Calu3 (cell line): ENCODE results near the gene CRIP2. TPM values are rescaled to one million over a fixed set of nuclear protein-coding genes. Genes with fewer than 3 reads are reported as not detected.

Experiments
- BruUV-seq: library from RNA; stranded (reverse); fragments of 400-500 nt; replicated peaks from 2 replicates; lab custom pipeline; 2021; lab: Mats Ljungman, UMichigan
- CTCF ChIA-PET: fragments of 300-600 bp; sonication (Branson Sonifier 250); formaldehyde crosslinking; loops from one replicate; lab custom pipeline; 2022; ENCODE audit warnings: antibody characterized with exemption; lab: Charles Lee
- DNase-seq: peaks from one replicate; pipeline ENCODE4 v3.0.0; 2022
- H3K27ac Mint-ChIP-seq: one replicate; pipeline ENCODE4 v1.8.0; 2022; ENCODE audit warnings: mixed read lengths; ENCODE audit not compliant: unreplicated experiment
- H3K27me3 Mint-ChIP-seq: one replicate; pipeline ENCODE4 v1.8.0; 2022; ENCODE audit warnings: mixed read lengths; ENCODE audit not compliant: unreplicated experiment
- H3K36me3 Mint-ChIP-seq: one replicate; pipeline ENCODE4 v1.8.0; 2022; ENCODE audit warnings: mild to moderate bottlenecking, moderate library complexity, mixed read lengths; ENCODE audit not compliant: insufficient read depth, unreplicated experiment
- H3K4me1 Mint-ChIP-seq: one replicate; pipeline ENCODE4 v1.8.0; 2022; ENCODE audit warnings: mild to moderate bottlenecking, low read depth, mixed read lengths; ENCODE audit not compliant: unreplicated experiment
- H3K4me3 Mint-ChIP-seq: one replicate; pipeline ENCODE4 v1.8.0; 2022; ENCODE audit warnings: mild to moderate bottlenecking, low read depth, moderate library complexity, mixed read lengths; ENCODE audit not compliant: unreplicated experiment
- H3K9me3 Mint-ChIP-seq: one replicate; pipeline ENCODE4 v1.8.0; 2022; ENCODE audit warnings: low read depth, mixed read lengths; ENCODE audit not compliant: unreplicated experiment
- CTCF ChIP-seq: fragments of 200-600 bp; IDR thresholded peaks from one replicate; pipeline ENCODE4 v1.8.0; 2022; ENCODE audit warnings: antibody characterized with exemption; ENCODE audit not compliant: unreplicated experiment
- intact Hi-C: fragments of 100-400 bp; cut with micrococcal nuclease; formaldehyde crosslinking; loops from one replicate; pipeline ENCODE4 v1.10.0; 2022; ENCODE audit not compliant: unreplicated experiment
- total RNA-seq: library from RNA; stranded (reverse); gene quantifications from 2 replicates; pipeline ENCODE4 v1.2.3, GENCODE V29; 2022

Gene CRIP2
- total RNA-seq, 1 experiment from 2014 or later: 70.1 TPM

GRCh38 chr14:105496831-105497591 lies 22.4 kb downstream of the CRIP2 start:
- Mint-ChIP-seq H3K27ac (no peak overlapping the region), H3K9me3 (no peaks in the 10 kb centered on the region)
- CTCF ChIA-PET: interaction anchor here (0.6 kb wide), 1 partner anchor 201 kb away, joined by 3 read pairs; no protein-coding TSS in a partner anchor

GRCh38 chr14:105497671-105498429 lies 23.2 kb downstream of the CRIP2 start:
- no peak overlapping the region for H3K4me3 Mint-ChIP-seq
- no peaks in the 10 kb centered on the region for H3K4me1 Mint-ChIP-seq
- CTCF ChIA-PET: interaction anchor here (0.6 kb wide), 1 partner anchor 202 kb away, joined by 3 read pairs; no protein-coding TSS in a partner anchor
- no peak for DNase-seq
- no peaks in the 10 kb centered on the region for H3K9me3 Mint-ChIP-seq
- TF ChIP-seq CTCF: no peak
- peaks cover 35% of the 10 kb centered on the region for H3K36me3 Mint-ChIP-seq
- intact Hi-C loops: no loop called here
- H3K27me3 Mint-ChIP-seq: peaks cover 9% of the 10 kb centered on the region
- no TSS peak for BruUV-seq
- no peak overlapping the region for H3K27ac Mint-ChIP-seq

More at GRCh38 chr14:105496831-105497591, 22.4 kb downstream of the CRIP2 start:
- peaks cover 2% of the 10 kb centered on the region for H3K4me1 Mint-ChIP-seq
- peaks cover 34% of the 10 kb centered on the region for H3K36me3 Mint-ChIP-seq
- H3K27me3 Mint-ChIP-seq: peaks cover under 1% of the 10 kb centered on the region
- BruUV-seq: no TSS peak
- no peak for TF ChIP-seq CTCF
- no peak overlapping the region for H3K4me3 Mint-ChIP-seq
- intact Hi-C loops: no loop called here
- DNase-seq: no peak

GRCh38 chr14:105498430-105499255 lies 24.0 kb downstream of the CRIP2 start:
- no peaks in the 10 kb centered on the region for H3K4me1 Mint-ChIP-seq
- intact Hi-C loops: no loop called here
- CTCF ChIA-PET: no interaction called here
- no peak overlapping the region for H3K4me3 Mint-ChIP-seq
- H3K27ac Mint-ChIP-seq: no peak overlapping the region
- no peak for DNase-seq
- no TSS peak for BruUV-seq
- TF ChIP-seq CTCF: no peak
- H3K9me3 Mint-ChIP-seq: no peaks in the 10 kb centered on the region
- peaks cover 17% of the 10 kb centered on the region for H3K27me3 Mint-ChIP-seq
- peaks cover 39% of the 10 kb centered on the region for H3K36me3 Mint-ChIP-seq
